BLaER1 (cell line): ENCODE data around the gene POU4F1.
"Not testable (repeated sequence)": the region's sequence is repeated elsewhere in the genome, so short reads cannot be mapped to it uniquely, and the experiment has no call there.

Source experiments
- H3K27ac ChIP-seq: shearing (Covaris generic); formaldehyde crosslinking; 2 replicates; pipeline ENCODE4 v1.8.1; 2022
- H3K27me3 ChIP-seq: shearing (Covaris generic); formaldehyde crosslinking; 2 replicates; pipeline ENCODE4 v1.8.1; 2022
- H3K36me3 ChIP-seq: shearing (Covaris generic); formaldehyde crosslinking; 2 replicates; pipeline ENCODE4 v1.8.1; 2022
- H3K4me1 ChIP-seq: shearing (Covaris generic); formaldehyde crosslinking; 2 replicates; pipeline ENCODE4 v1.8.1; 2022
- H3K4me2 ChIP-seq: shearing (Covaris generic); formaldehyde crosslinking; 2 replicates; pipeline ENCODE4 v1.8.1; 2022
- H3K4me3 ChIP-seq: shearing (Covaris generic); formaldehyde crosslinking; 2 replicates; pipeline ENCODE4 v1.8.1; 2022
- H3K9ac ChIP-seq: shearing (Covaris generic); formaldehyde crosslinking; 2 replicates; pipeline ENCODE4 v1.8.1; 2022
- H3K9me3 ChIP-seq: shearing (Covaris generic); formaldehyde crosslinking; 2 replicates; pipeline ENCODE4 v1.8.1; 2022
- H4K20me1 ChIP-seq: shearing (Covaris generic); formaldehyde crosslinking; 2 replicates; pipeline ENCODE4 v1.8.1; 2022
- Cebpa-rat ChIP-seq: shearing (Covaris generic); IDR thresholded peaks from 2 replicates; pipeline ENCODE4 v1.8.1; 2022

Gene POU4F1, protein sequence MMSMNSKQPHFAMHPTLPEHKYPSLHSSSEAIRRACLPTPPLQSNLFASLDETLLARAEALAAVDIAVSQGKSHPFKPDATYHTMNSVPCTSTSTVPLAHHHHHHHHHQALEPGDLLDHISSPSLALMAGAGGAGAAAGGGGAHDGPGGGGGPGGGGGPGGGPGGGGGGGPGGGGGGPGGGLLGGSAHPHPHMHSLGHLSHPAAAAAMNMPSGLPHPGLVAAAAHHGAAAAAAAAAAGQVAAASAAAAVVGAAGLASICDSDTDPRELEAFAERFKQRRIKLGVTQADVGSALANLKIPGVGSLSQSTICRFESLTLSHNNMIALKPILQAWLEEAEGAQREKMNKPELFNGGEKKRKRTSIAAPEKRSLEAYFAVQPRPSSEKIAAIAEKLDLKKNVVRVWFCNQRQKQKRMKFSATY

GRCh38 chr13:78603240-78603957 lies at the start of gene POU4F1:
Gene POU4F1, minus strand, starts transcription at chr13:78603552. Its CDS starts 226 bp downstream, at chr13:78603326.
- no peak for TF ChIP-seq Cebpa-rat
- peaks cover 24% of the 10 kb centered on the region for H3K4me1 ChIP-seq

DNA sequence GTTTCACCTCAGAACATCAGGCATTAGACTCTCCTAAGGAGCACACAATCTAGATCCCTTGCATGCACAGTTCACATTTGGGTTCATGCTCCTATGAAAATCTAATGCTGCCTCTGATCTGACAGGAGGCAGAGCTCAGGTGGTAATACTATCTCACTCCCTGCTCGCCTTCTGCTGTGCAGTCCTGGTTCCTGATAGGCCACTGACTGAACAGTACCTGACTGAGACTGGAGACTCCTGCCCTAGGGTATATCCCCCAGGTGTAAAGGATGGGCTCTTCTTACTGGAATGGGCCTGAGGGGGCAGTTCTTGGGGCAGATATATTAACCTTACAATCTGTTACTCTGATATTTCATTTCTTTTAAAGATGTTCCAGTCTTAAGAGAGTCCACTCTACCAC lies 49.3 kb upstream of the POU4F1 start:
- no peak overlapping the region for H3K4me3 ChIP-seq
- no peak for TF ChIP-seq Cebpa-rat
- peaks cover 46% of the 10 kb centered on the region for H3K36me3 ChIP-seq

More at GRCh38 chr13:78603240-78603957, at the start of gene POU4F1:
- Histone ChIP-seq H3K9ac (no peak within 1 kb of the TSS), H3K27me3 (peaks cover 100% of the 10 kb centered on the region), H4K20me1 (peaks cover 98% of the 10 kb centered on the region), H3K4me3 (peak within 1 kb of the TSS; percentile 64), H3K9me3 (peaks cover 28% of the 10 kb centered on the region), H3K4me2 (peak within 1 kb of the TSS; percentile 69), H3K27ac (no peak within 1 kb of the TSS), H3K36me3 (no peaks in the 10 kb centered on the region)

GRCh38 chr13:78650717-78651083 lies 47.3 kb upstream of the POU4F1 start:
- no peak overlapping the region for H3K9ac ChIP-seq
- H3K4me2 ChIP-seq, result peak overlapping the region; percentile 49
- no peak overlapping the region for H3K27ac ChIP-seq
- H3K36me3 ChIP-seq, result peaks cover 48% of the 10 kb centered on the region
- H3K27me3 ChIP-seq, result no peaks in the 10 kb centered on the region
- H3K4me3 ChIP-seq, result no peak overlapping the region
- no peak for TF ChIP-seq Cebpa-rat
- peaks cover 27% of the 10 kb centered on the region for H3K4me1 ChIP-seq
- H4K20me1 ChIP-seq, result peaks cover 100% of the 10 kb centered on the region
- H3K9me3 ChIP-seq, result no peaks in the 10 kb centered on the region

More for the DNA sequence above, 49.3 kb upstream of the POU4F1 start:
- Histone ChIP-seq H3K4me2 (no peak overlapping the region), H4K20me1 (peaks cover 97% of the 10 kb centered on the region), H3K27me3 (no peaks in the 10 kb centered on the region), H3K4me1 (peaks cover 36% of the 10 kb centered on the region), H3K9ac (no peak overlapping the region), H3K27ac (no peak overlapping the region), H3K9me3 (no peaks in the 10 kb centered on the region)

GRCh38 chr13:78649997-78650716 lies 46.8 kb upstream of the POU4F1 start:
- Histone ChIP-seq H3K4me3 (no peak overlapping the region), H3K36me3 (peaks cover 43% of the 10 kb centered on the region), H3K27ac (no peak overlapping the region), H3K4me2 (peak overlapping the region; percentile 49), H3K9ac (no peak overlapping the region), H3K4me1 (peaks cover 27% of the 10 kb centered on the region), H3K27me3 (no peaks in the 10 kb centered on the region), H3K9me3 (no peaks in the 10 kb centered on the region), H4K20me1 (peaks cover 100% of the 10 kb centered on the region)
- TF ChIP-seq Cebpa-rat, result no peak

- H3K9ac ChIP-seq, H3K4me3 ChIP-seq, H3K9me3 ChIP-seq, H3K27ac ChIP-seq, H3K4me2 ChIP-seq, H3K27me3 ChIP-seq: not testable (repeated sequence)
- peaks cover 27% of the 10 kb centered on the region for H3K4me1 ChIP-seq
- peaks cover 50% of the 10 kb centered on the region for H3K36me3 ChIP-seq
- peaks cover 100% of the 10 kb centered on the region for H4K20me1 ChIP-seq
These were observed 43.8 kb upstream of the POU4F1 start for GRCh38 chr13:78647109-78647678.

GRCh38 chr13:78638216-78638615 lies 34.9 kb upstream of the POU4F1 start:
- no peak overlapping the region for H3K4me2 ChIP-seq
- H3K27ac ChIP-seq, result no peak overlapping the region
- no peak overlapping the region for H3K4me3 ChIP-seq
- peaks cover 31% of the 10 kb centered on the region for H4K20me1 ChIP-seq
- TF ChIP-seq Cebpa-rat, result no peak
- H3K36me3 ChIP-seq, result peaks cover 91% of the 10 kb centered on the region
- H3K4me1 ChIP-seq, result peaks cover 8% of the 10 kb centered on the region; the same call in 1 of the 2 replicates
- H3K27me3 ChIP-seq, result no peaks in the 10 kb centered on the region
- no peak overlapping the region for H3K9ac ChIP-seq
- H3K9me3 ChIP-seq, result no peaks in the 10 kb centered on the region

- no peaks in the 10 kb centered on the region for H3K27me3 ChIP-seq
- H4K20me1 ChIP-seq, result peaks cover 14% of the 10 kb centered on the region; the same call in 1 of the 2 replicates
- H3K27ac ChIP-seq, result no peak overlapping the region
- H3K4me1 ChIP-seq, result peaks cover 8% of the 10 kb centered on the region; the same call in 1 of the 2 replicates
- H3K4me3 ChIP-seq, result no peak overlapping the region
- peaks cover 91% of the 10 kb centered on the region for H3K36me3 ChIP-seq
- no peak for TF ChIP-seq Cebpa-rat
- no peak overlapping the region for H3K9ac ChIP-seq
- H3K4me2 ChIP-seq, result no peak overlapping the region
- H3K9me3 ChIP-seq, result no peaks in the 10 kb centered on the region
These were observed 33.1 kb upstream of the POU4F1 start for GRCh38 chr13:78636495-78636894.

GRCh38 chr13:78632996-78633395 lies 29.6 kb upstream of the POU4F1 start:
- no peak overlapping the region for H3K9ac ChIP-seq
- H4K20me1 ChIP-seq, result peaks cover 23% of the 10 kb centered on the region
- no peak overlapping the region for H3K4me3 ChIP-seq
- H3K4me2 ChIP-seq, result no peak overlapping the region
- peaks cover 8% of the 10 kb centered on the region; the same call in 1 of the 2 replicates for H3K4me1 ChIP-seq
- peaks cover 99% of the 10 kb centered on the region for H3K36me3 ChIP-seq
- no peaks in the 10 kb centered on the region for H3K9me3 ChIP-seq
- no peak for TF ChIP-seq Cebpa-rat
- H3K27me3 ChIP-seq, result no peaks in the 10 kb centered on the region
- no peak overlapping the region for H3K27ac ChIP-seq

- Histone ChIP-seq H3K4me3 (no peak overlapping the region), H3K27ac (no peak overlapping the region), H3K36me3 (peaks cover 99% of the 10 kb centered on the region), H3K4me1 (no peaks in the 10 kb centered on the region), H3K9ac (no peak overlapping the region), H4K20me1 (peaks cover 26% of the 10 kb centered on the region), H3K27me3 (no peaks in the 10 kb centered on the region), H3K9me3 (no peaks in the 10 kb centered on the region), H3K4me2 (no peak overlapping the region)
- TF ChIP-seq Cebpa-rat, result no peak
These were observed 27.7 kb upstream of the POU4F1 start for GRCh38 chr13:78631077-78631476.
